Stimulated activated CD4-positive, alpha-beta T cell treated with anti-CD3 and anti-CD28 coated beads, TNF-alpha, amount 100 ng/mL, for 24 hours (primary cell): ENCODE measurements around the gene KTI12.
"Not testable (repeated sequence)": the region's sequence is repeated elsewhere in the genome, so short reads cannot be mapped to it uniquely, and the experiment has no call there.

Experiments
- DNase-seq, 3 experiments: peaks; one replicate each; pipeline ENCODE4 v3.0.0-alpha.2; 2020; ENCODE audit warnings: low read depth in 3 of 3

KTI12 gene

GRCh38 chr1:52033190-52034049, at the start of gene KTI12:
TSS of gene KTI12 (minus strand) at chr1:52033810. CDS start at chr1:52033761, 49 bp downstream.
- DNase-seq, result peak; percentile 72 to 81 (median 76)

GRCh38 chr1:52080014-52080415, 46.4 kb upstream of the KTI12 start:
- DNase-seq, result no peak

GRCh38 chr1:52077277-52077676, 43.7 kb upstream of the KTI12 start:
- not testable (repeated sequence) for DNase-seq

- DNase-seq, result no peak
These were observed 38.7 kb upstream of the KTI12 start for GRCh38 chr1:52072291-52072690.

GRCh38 chr1:52070704-52071103, 37.1 kb upstream of the KTI12 start:
- no peak for DNase-seq

GRCh38 chr1:52063192-52063591, 29.6 kb upstream of the KTI12 start:
- no peak for DNase-seq

GRCh38 chr1:52060822-52061221, 27.2 kb upstream of the KTI12 start:
- no peak for DNase-seq

- no peak for DNase-seq
These were observed 26.3 kb upstream of the KTI12 start for GRCh38 chr1:52059888-52060287.

GRCh38 chr1:52059321-52059720, 25.7 kb upstream of the KTI12 start:
- no peak for DNase-seq

- no peak for DNase-seq
These were observed 24.3 kb upstream of the KTI12 start for GRCh38 chr1:52057876-52058415.

- no peak for DNase-seq
These were observed 23.6 kb upstream of the KTI12 start for GRCh38 chr1:52057255-52057654.

GRCh38 chr1:52056937-52057231, 23.3 kb upstream of the KTI12 start:
- no peak for DNase-seq

- peak; percentile 87 to 94 (median 90) for DNase-seq
These were observed 22.7 kb upstream of the KTI12 start, which contains the start of gene BTF3L4 for GRCh38 chr1:52056163-52056936. TSS of gene BTF3L4 (plus strand) at chr1:52056295. CDS start at chr1:52059848, 3,553 bp downstream.

- no peak for DNase-seq
These were observed 22.2 kb upstream of the KTI12 start for GRCh38 chr1:52055866-52056162.

- DNase-seq, result peak; percentile 38 to 74 (median 51)
These were observed 21.7 kb upstream of the KTI12 start, which contains the start of gene TXNDC12 for GRCh38 chr1:52055066-52055865. TSS of gene TXNDC12 (minus strand) at chr1:52055191. CDS start at chr1:52055096, 95 bp downstream.

- DNase-seq, result no peak
These were observed 21.0 kb upstream of the KTI12 start for GRCh38 chr1:52054496-52055065.

- DNase-seq, result no peak
These were observed 20.3 kb upstream of the KTI12 start for GRCh38 chr1:52053862-52054261.

- not testable (repeated sequence) for DNase-seq
These were observed 15.7 kb upstream of the KTI12 start for GRCh38 chr1:52049337-52049736.

GRCh38 chr1:52045666-52046195, 12.1 kb upstream of the KTI12 start:
- not testable (repeated sequence) for DNase-seq

GRCh38 chr1:52045236-52045635, 11.6 kb upstream of the KTI12 start:
- DNase-seq, result no peak

- DNase-seq, result no peak
These were observed 8.1 kb upstream of the KTI12 start for GRCh38 chr1:52041551-52042185.
